ENCODE measurements around the gene LSM14A. TPM values are rescaled to one million over a fixed set of nuclear protein-coding genes. Genes with fewer than 3 reads are reported as not detected.
A peak's percentile ranks its signal among the peaks of the same experiment; 100 is the strongest.

LSM14A gene
- total and polyA plus RNA-seq, 9 of the 15 experiments (the other 6 are each of a cell fraction or from before 2014, with no cell fraction given): 19.5 to 150 (median 95.1) TPM

- TF ChIP-seq, protein P1, sequence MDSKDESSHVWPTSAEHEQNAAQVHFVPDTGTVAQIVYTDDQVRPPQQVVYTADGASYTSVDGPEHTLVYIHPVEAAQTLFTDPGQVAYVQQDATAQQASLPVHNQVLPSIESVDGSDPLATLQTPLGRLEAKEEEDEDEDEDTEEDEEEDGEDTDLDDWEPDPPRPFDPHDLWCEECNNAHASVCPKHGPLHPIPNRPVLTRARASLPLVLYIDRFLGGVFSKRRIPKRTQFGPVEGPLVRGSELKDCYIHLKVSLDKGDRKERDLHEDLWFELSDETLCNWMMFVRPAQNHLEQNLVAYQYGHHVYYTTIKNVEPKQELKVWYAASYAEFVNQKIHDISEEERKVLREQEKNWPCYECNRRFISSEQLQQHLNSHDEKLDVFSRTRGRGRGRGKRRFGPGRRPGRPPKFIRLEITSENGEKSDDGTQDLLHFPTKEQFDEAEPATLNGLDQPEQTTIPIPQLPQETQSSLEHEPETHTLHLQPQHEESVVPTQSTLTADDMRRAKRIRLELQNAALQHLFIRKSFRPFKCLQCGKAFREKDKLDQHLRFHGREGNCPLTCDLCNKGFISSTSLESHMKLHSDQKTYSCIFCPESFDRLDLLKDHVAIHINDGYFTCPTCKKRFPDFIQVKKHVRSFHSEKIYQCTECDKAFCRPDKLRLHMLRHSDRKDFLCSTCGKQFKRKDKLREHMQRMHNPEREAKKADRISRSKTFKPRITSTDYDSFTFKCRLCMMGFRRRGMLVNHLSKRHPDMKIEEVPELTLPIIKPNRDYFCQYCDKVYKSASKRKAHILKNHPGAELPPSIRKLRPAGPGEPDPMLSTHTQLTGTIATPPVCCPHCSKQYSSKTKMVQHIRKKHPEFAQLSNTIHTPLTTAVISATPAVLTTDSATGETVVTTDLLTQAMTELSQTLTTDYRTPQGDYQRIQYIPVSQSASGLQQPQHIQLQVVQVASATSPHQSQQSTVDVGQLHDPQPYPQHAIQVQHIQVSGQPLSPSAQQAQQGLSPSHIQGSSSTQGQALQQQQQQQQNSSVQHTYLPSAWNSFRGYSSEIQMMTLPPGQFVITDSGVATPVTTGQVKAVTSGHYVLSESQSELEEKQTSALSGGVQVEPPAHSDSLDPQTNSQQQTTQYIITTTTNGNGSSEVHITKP (IDR thresholded peaks at IDR 0.05; ENCODE audit: partially characterized antibody): peak; percentile 62
- TF ChIP-seq ZSCAN32 (CRISPR knock-in tag; IDR thresholded peaks at IDR 0.05) (no peak), CBX5 (IDR thresholded peaks at IDR 0.05; ENCODE audit: borderline replicate concordance, low read depth) (no peak), NUFIP1 (IDR thresholded peaks at IDR 0.05; ENCODE audit: partially characterized antibody) (no peak), ZNF830 (CRISPR knock-in tag; IDR thresholded peaks at IDR 0.05) (no peak), ARID1B (IDR thresholded peaks at IDR 0.05) (0 out of 2 replicates have a peak, but pooled peaks have one; percentile 34), RCOR1 (IDR thresholded peaks at IDR 0.05; ENCODE audit: borderline replicate concordance in 1 of 2, low read depth in 2 of 2, low read length in 2 of 2) (peak in 1 of 2 experiments; percentile 43; a peak in 1 of 4 replicates), POLR3G (IDR thresholded peaks at IDR 0.05; ENCODE audit: extremely low read depth, insufficient read length, insufficient replicate concordance) (no peak), JUN (IDR thresholded peaks at IDR 0.05; ENCODE audit: borderline replicate concordance, low read depth, low read length) (no peak), JUN (CRISPR knock-in tag; IDR thresholded peaks at IDR 0.05; ENCODE audit: borderline replicate concordance) (no peak), SUPT5H (IDR thresholded peaks at IDR 0.05) (no peak), SMAD4 (CRISPR knock-in tag; conservative IDR thresholded peaks at IDR 0.05) (peak; percentile 62; the same call in 1 of the 2 replicates)
- TF ChIP-seq, protein P2, sequence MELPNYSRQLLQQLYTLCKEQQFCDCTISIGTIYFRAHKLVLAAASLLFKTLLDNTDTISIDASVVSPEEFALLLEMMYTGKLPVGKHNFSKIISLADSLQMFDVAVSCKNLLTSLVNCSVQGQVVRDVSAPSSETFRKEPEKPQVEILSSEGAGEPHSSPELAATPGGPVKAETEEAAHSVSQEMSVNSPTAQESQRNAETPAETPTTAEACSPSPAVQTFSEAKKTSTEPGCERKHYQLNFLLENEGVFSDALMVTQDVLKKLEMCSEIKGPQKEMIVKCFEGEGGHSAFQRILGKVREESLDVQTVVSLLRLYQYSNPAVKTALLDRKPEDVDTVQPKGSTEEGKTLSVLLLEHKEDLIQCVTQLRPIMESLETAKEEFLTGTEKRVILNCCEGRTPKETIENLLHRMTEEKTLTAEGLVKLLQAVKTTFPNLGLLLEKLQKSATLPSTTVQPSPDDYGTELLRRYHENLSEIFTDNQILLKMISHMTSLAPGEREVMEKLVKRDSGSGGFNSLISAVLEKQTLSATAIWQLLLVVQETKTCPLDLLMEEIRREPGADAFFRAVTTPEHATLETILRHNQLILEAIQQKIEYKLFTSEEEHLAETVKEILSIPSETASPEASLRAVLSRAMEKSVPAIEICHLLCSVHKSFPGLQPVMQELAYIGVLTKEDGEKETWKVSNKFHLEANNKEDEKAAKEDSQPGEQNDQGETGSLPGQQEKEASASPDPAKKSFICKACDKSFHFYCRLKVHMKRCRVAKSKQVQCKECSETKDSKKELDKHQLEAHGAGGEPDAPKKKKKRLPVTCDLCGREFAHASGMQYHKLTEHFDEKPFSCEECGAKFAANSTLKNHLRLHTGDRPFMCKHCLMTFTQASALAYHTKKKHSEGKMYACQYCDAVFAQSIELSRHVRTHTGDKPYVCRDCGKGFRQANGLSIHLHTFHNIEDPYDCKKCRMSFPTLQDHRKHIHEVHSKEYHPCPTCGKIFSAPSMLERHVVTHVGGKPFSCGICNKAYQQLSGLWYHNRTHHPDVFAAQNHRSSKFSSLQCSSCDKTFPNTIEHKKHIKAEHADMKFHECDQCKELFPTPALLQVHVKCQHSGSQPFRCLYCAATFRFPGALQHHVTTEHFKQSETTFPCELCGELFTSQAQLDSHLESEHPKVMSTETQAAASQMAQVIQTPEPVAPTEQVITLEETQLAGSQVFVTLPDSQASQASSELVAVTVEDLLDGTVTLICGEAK (IDR thresholded peaks at IDR 0.05): no peak
- TF ChIP-seq, protein P2 (CRISPR knock-in tag; IDR thresholded peaks at IDR 0.05): no peak
- TF ChIP-seq, protein P3, sequence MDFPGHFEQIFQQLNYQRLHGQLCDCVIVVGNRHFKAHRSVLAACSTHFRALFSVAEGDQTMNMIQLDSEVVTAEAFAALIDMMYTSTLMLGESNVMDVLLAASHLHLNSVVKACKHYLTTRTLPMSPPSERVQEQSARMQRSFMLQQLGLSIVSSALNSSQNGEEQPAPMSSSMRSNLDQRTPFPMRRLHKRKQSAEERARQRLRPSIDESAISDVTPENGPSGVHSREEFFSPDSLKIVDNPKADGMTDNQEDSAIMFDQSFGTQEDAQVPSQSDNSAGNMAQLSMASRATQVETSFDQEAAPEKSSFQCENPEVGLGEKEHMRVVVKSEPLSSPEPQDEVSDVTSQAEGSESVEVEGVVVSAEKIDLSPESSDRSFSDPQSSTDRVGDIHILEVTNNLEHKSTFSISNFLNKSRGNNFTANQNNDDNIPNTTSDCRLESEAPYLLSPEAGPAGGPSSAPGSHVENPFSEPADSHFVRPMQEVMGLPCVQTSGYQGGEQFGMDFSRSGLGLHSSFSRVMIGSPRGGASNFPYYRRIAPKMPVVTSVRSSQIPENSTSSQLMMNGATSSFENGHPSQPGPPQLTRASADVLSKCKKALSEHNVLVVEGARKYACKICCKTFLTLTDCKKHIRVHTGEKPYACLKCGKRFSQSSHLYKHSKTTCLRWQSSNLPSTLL (IDR thresholded peaks at IDR 0.05): peak; percentile 88
These were observed 7.0 kb upstream of the LSM14A start (continued) for GRCh38 chr19:34165295-34165738.

All from K562 (cell line).